Muscle layer of duodenum (tissue), 2 donors: ENCODE results near the gene NFIX.
"Not testable (repeated sequence)": the region's sequence is repeated elsewhere in the genome, so short reads cannot be mapped to it uniquely, and the experiment has no call there.

Experiments
- H3K27ac ChIP-seq: one replicate; pipeline ENCODE4 v1.7.0; 2013; ENCODE audit warnings: mild to moderate bottlenecking, low read length
- H3K27me3 ChIP-seq: one replicate; pipeline ENCODE4 v1.7.0; 2013; ENCODE audit warnings: low read depth, mild to moderate bottlenecking, control low read depth, low read length
- H3K36me3 ChIP-seq, 2 donors: one replicate each; pipeline ENCODE4 v1.7.0; 2013; ENCODE audit warnings: low read length in 2 of 2, control low read depth in 1 of 2, mild to moderate bottlenecking in 1 of 2; ENCODE audit not compliant: insufficient read depth in 2 of 2, control insufficient read depth in 1 of 2
- H3K4me1 ChIP-seq, 2 donors: one replicate each; pipeline ENCODE4 v1.7.0; 2013; ENCODE audit warnings: low read length in 2 of 2, mild to moderate bottlenecking in 2 of 2, control low read depth in 1 of 2, moderate library complexity in 1 of 2; ENCODE audit not compliant: insufficient read depth in 2 of 2, control insufficient read depth in 1 of 2
- H3K4me3 ChIP-seq, 2 donors: one replicate each; pipeline ENCODE4 v1.7.0; 2013; ENCODE audit warnings: low read length in 2 of 2, low read depth in 1 of 2, mild to moderate bottlenecking in 1 of 2
- H3K9me3 ChIP-seq, 2 donors: one replicate each; pipeline ENCODE4 v1.7.0; 2013; ENCODE audit warnings: low read length in 2 of 2, control low read depth in 1 of 2, mild to moderate bottlenecking in 1 of 2; ENCODE audit not compliant: control insufficient read depth in 1 of 2
- donor health status: healthy.

NFIX gene

GRCh38 chr19:12994701-12995595, at the start of gene NFIX:
NFIX (plus strand) TSS chr19:12995475; CDS start chr19:12995838, 363 bp downstream.
- Histone ChIP-seq H3K4me1 (peaks cover 0 to 24% of the 10 kb centered on the region in 2 donors), H3K27ac (peak within 1 kb of the TSS; percentile 31), H3K27me3 (no peaks in the 10 kb centered on the region), H3K9me3 (no peaks in the 10 kb centered on the region), H3K36me3 (peaks cover 0 to 4% of the 10 kb centered on the region in 2 donors), H3K4me3 (peak within 1 kb of the TSS; percentile 72 to 89)

- Histone ChIP-seq H3K4me1 (peaks cover 7 to 45% of the 10 kb centered on the region in 2 donors), H3K27me3 (no peaks in the 10 kb centered on the region), H3K4me3 (peak within 1 kb of the TSS; percentile 75 to 95), H3K36me3 (peaks cover 44 to 67% of the 10 kb centered on the region in 2 donors), H3K9me3 (no peaks in the 10 kb centered on the region), H3K27ac (peak within 1 kb of the TSS; percentile 87)
These were observed 49.7 kb upstream of the NFIX start, which contains the start of gene RAD23A for GRCh38 chr19:12945479-12946091. RAD23A (plus strand) TSS chr19:12945862; CDS start chr19:12945949, 87 bp downstream.

- Histone ChIP-seq H3K27me3 (no peaks in the 10 kb centered on the region), H3K9me3 (no peaks in the 10 kb centered on the region), H3K27ac (peak overlapping the region; percentile 87), H3K36me3 (peaks cover 39 to 67% of the 10 kb centered on the region in 2 donors), H3K4me3 (peak overlapping the region; percentile 75 to 95), H3K4me1 (peaks cover 6 to 39% of the 10 kb centered on the region in 2 donors)
These were observed 49.1 kb upstream of the NFIX start for GRCh38 chr19:12946092-12946721.

- Histone ChIP-seq H3K9me3 (no peaks in the 10 kb centered on the region), H3K36me3 (peaks cover 39 to 67% of the 10 kb centered on the region in 2 donors), H3K4me3 (peak overlapping the region; percentile 75 to 95), H3K27ac (peak overlapping the region; percentile 87), H3K4me1 (peaks cover 6 to 38% of the 10 kb centered on the region in 2 donors), H3K27me3 (no peaks in the 10 kb centered on the region)
These were observed 48.4 kb upstream of the NFIX start for GRCh38 chr19:12946731-12947496.

- Histone ChIP-seq H3K36me3 (peaks cover 36 to 68% of the 10 kb centered on the region in 2 donors), H3K4me1 (peaks cover 6 to 34% of the 10 kb centered on the region in 2 donors), H3K9me3 (no peaks in the 10 kb centered on the region), H3K27ac (no peak overlapping the region), H3K4me3 (no peak overlapping the region), H3K27me3 (no peaks in the 10 kb centered on the region)
These were observed 47.3 kb upstream of the NFIX start for GRCh38 chr19:12947702-12948611.

GRCh38 chr19:12948612-12949362, 46.5 kb upstream of the NFIX start:
- no peak overlapping the region for H3K27ac ChIP-seq

GRCh38 chr19:12949363-12950283, 45.7 kb upstream of the NFIX start:
- Histone ChIP-seq H3K9me3 (no peaks in the 10 kb centered on the region), H3K36me3 (peaks cover 31 to 65% of the 10 kb centered on the region in 2 donors), H3K4me3 (no peak overlapping the region), H3K4me1 (peaks cover 6 to 37% of the 10 kb centered on the region in 2 donors), H3K27ac (no peak overlapping the region), H3K27me3 (no peaks in the 10 kb centered on the region)

More at GRCh38 chr19:12948612-12949362, 46.5 kb upstream of the NFIX start:
- Histone ChIP-seq H3K36me3 (peaks cover 29 to 67% of the 10 kb centered on the region in 2 donors), H3K27me3 (no peaks in the 10 kb centered on the region), H3K4me1 (peaks cover 6 to 33% of the 10 kb centered on the region in 2 donors), H3K4me3 (no peak overlapping the region), H3K9me3 (no peaks in the 10 kb centered on the region)

GRCh38 chr19:12952050-12952449, 43.2 kb upstream of the NFIX start:
- H3K4me1 ChIP-seq: peaks cover 0 to 37% of the 10 kb centered on the region in 2 donors
- H3K27me3 ChIP-seq, H3K9me3 ChIP-seq, H3K4me3 ChIP-seq: not testable (repeated sequence)
- H3K27ac ChIP-seq: peak overlapping the region; percentile 20
- peaks cover 28 to 63% of the 10 kb centered on the region in 2 donors for H3K36me3 ChIP-seq
